Right renal pelvis (tissue), 4 donors: Measurements from ENCODE around the gene CABLES2. TPM values are rescaled to one million over a fixed set of nuclear protein-coding genes. Genes with fewer than 3 reads are reported as not detected.

Experiments
- polyA plus RNA-seq, 4 donors: library from polyadenylated mRNA; unstranded; fragments of 120-200 nt; gene quantifications; one replicate each; pipeline ENCODE4 v1.2.1, GENCODE V29; 2013; ENCODE audit not compliant: insufficient read length in 4 of 4

Gene CABLES2
- polyA plus RNA-seq, 4 donors = 9.4 to 11.8 (median 10.4) TPM

Other genes with a start within 250 kb of the CABLES2 start
- 10 to 100 TPM; 34.3 to 39.2 (median 36.8) TPM for gene MTG2, start 224.3 kb downstream of the CABLES2 start, polyA plus RNA-seq
- gene HRH3, start 187.0 kb downstream of the CABLES2 start, polyA plus RNA-seq = under 1 TPM in 3 of 4 donors, not detected in 1; 0.06 to 0.25 (median 0.16) TPM
- gene OSBPL2, start 168.8 kb downstream of the CABLES2 start, polyA plus RNA-seq = 10 to 100 TPM; 30.2 to 38.4 (median 34.5) TPM
- 10 to 100 TPM; 47.3 to 68.7 (median 48.4) TPM for gene ADRM1, start 104.3 kb downstream of the CABLES2 start, polyA plus RNA-seq
- gene LAMA5, start 40.0 kb downstream of the CABLES2 start, polyA plus RNA-seq = 100 to 1,000 TPM; 104 to 196 (median 133) TPM
- 1,000 to 10,000 TPM in 1 of 4 donors, 100 to 1,000 TPM in 3; 692 to 1,041 (median 746) TPM for gene RPS21, start 20.2 kb downstream of the CABLES2 start, polyA plus RNA-seq
- gene RBBP8NL, start 20.3 kb upstream of the CABLES2 start, polyA plus RNA-seq = 1 to 10 TPM; 1.4 to 2.3 (median 1.7) TPM
- 1 to 10 TPM; 6.9 to 7.6 (median 7.3) TPM for gene GATA5, start 68.7 kb upstream of the CABLES2 start, polyA plus RNA-seq
- 1 to 10 TPM; 2.5 to 8.6 (median 3.0) TPM for gene SLCO4A1, start 235.2 kb upstream of the CABLES2 start, polyA plus RNA-seq